ENCODE measurements around the gene FRAS1. TPM values are rescaled to one million over a fixed set of nuclear protein-coding genes. Genes with fewer than 3 reads are reported as not detected.

Gene FRAS1
- total RNA-seq, 1 donor from 2014 or later = not detected

DNA sequence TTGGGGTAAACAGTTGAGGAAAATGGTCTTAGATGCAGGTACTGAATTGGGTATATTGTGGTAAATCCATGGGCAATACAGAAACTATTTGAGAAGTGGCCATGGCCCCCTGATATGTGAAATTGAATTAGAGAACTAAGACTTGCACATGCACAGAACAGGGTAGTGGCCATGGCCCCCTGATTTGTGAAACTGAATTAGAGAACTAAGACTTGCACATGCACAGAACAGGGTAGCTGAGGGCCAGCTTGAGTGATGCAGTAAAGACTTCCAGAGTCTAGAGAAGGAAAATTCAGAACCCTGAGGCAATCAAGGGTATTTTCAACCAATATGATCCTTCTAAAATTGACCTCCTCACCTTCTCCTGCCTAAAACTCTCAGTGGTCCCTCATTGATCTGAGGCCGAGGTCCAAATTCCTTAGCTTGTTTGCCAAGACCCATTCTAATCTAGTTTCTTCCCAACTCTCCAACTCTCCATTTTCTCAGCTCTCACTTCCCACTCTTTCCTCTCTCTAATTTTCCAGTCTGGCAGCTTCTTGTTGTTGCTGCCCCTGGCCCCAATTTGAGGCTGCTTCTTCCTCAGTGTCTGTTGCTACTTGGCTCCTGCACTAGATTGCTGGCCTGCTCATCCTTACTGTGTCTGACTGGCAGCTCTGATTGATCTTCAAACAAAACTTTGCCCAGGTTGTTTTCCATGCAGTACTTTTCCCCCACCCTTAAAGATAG is 72.4 kb downstream of the FRAS1 start:
- Mint-ChIP-seq H3K27me3 (peaks cover 11% of the 10 kb centered on the region), H3K36me3 (ENCODE audit: low read depth) (no peaks in the 10 kb centered on the region), H3K9me3 (peaks cover 5% of the 10 kb centered on the region), H3K27ac (no peak overlapping the region), H3K4me3 (no peak overlapping the region), H3K4me1 (no peaks in the 10 kb centered on the region)
- intact Hi-C loops (cut with micrococcal nuclease) = no loop called here
- POLR2A ChIA-PET = no interaction called here
- TF ChIP-seq CTCF (IDR thresholded peaks at IDR 0.05) = no peak
- ATAC-seq (ENCODE audit: low read depth) (no peak), DNase-seq (no peak)
- CTCF ChIA-PET = no interaction called here

- POLR2A ChIA-PET = no interaction called here
- Mint-ChIP-seq H3K4me1 (no peaks in the 10 kb centered on the region), H3K9me3 (peaks cover 5% of the 10 kb centered on the region), H3K36me3 (ENCODE audit: low read depth) (no peaks in the 10 kb centered on the region), H3K4me3 (no peak overlapping the region), H3K27ac (no peak overlapping the region), H3K27me3 (peaks cover 15% of the 10 kb centered on the region)
- intact Hi-C loops (cut with micrococcal nuclease) = no loop called here
- DNase-seq (no peak), ATAC-seq (ENCODE audit: low read depth) (no peak)
- no peak for TF ChIP-seq CTCF (IDR thresholded peaks at IDR 0.05)
- CTCF ChIA-PET = no interaction called here
Measured at GRCh38 chr4:78131403-78131802, 74.3 kb downstream of the FRAS1 start.

DNA sequence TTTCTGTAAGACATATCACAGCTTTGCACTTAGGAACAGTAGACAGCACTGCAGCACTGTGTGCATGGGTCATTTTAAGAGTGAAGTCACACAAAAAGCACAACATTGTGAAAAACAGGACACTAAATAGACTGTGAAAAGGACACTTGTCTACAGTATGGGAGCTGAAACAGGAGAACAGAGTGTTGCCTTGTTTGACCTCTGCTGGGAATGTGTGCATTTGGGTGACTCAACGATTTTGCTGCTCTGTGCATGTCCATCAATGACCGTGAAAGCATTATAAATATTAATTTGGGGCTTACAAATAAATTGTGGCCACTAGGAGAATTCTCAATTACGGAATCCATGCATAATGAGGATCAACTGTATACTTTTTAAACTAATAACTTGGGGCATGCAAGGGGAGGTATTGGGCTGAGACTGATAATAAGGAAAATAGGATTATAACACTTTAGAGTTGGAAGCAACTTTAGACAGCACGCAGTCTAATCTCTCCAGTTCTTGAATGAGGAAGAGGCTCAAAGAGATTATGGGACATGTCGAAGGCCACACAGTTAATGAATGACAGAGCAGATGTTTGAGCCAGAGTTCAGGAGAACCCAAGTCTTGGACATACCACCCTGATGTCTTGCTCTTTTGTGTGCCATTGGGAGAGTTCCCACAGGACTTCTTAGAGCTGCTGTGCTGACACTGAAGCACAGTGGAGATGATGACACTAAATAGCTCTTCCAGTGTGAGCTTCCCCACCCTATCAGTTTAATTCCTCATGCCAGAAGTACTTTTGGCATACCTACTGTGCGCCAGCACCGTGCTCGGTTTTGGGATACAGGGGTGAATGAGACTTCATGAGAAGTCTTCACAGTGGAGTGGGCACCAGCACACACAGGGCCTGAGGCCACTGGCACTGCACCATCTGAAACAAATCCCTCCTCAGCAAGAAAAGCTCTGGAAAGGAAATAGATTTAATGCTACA is 79.3 kb downstream of the FRAS1 start:
- Mint-ChIP-seq H3K36me3 (ENCODE audit: low read depth) (no peaks in the 10 kb centered on the region), H3K9me3 (peaks cover 4% of the 10 kb centered on the region), H3K27ac (no peak overlapping the region), H3K4me1 (no peaks in the 10 kb centered on the region), H3K4me3 (no peak overlapping the region), H3K27me3 (peaks cover 14% of the 10 kb centered on the region)
- POLR2A ChIA-PET = no interaction called here
- intact Hi-C loops (cut with micrococcal nuclease) = no loop called here
- CTCF ChIA-PET = no interaction called here
- DNase-seq (no peak), ATAC-seq (ENCODE audit: low read depth) (no peak)
- no peak for TF ChIP-seq CTCF (IDR thresholded peaks at IDR 0.05)

DNA sequence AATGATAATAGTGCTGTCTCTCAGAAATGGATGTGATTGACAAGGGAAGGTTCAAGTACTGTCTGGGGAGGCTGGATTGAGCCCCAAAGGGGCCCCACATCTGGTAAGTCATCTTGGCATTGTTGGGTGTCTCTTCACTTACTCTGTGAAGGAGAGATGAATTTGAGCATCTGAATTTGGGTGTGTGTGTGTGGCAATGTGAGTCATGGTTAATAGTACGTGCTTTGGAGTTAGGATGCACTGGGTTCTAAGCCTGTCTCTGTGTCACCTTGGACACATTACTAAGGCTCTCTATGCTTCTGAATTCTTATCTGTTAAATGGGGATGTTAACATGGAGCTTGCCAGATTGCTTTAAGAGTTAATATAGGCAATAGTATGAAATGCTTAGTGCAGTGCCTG is 80.4 kb downstream of the FRAS1 start:
- ATAC-seq (ENCODE audit: low read depth) (no peak), DNase-seq (no peak)
- Mint-ChIP-seq H3K27me3 (peaks cover 18% of the 10 kb centered on the region), H3K4me1 (no peaks in the 10 kb centered on the region), H3K36me3 (ENCODE audit: low read depth) (no peaks in the 10 kb centered on the region), H3K4me3 (no peak overlapping the region), H3K27ac (no peak overlapping the region), H3K9me3 (peaks cover 10% of the 10 kb centered on the region)
- intact Hi-C loops (cut with micrococcal nuclease) = no loop called here
- ChIA-PET POLR2A (no interaction called here), CTCF (no interaction called here)
- TF ChIP-seq CTCF (IDR thresholded peaks at IDR 0.05) = no peak

DNA sequence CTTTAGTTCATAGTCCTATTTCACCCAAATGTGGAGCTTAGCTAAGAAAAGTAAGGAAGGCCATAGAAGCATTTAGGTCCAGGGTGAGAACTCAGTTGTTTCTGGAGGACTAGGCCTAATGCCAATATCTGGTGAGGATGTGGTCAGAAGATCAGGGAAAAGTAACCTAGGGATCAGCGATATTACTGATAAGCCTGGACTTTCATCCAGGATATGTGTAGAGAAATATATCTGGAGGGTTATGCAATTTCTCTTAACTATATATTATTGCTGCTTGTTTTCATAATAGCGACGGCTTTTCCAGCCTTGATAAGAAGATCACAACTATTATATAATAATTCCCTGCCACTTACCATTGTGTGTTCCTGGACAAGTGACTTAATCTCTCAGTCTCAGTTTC is 81.1 kb downstream of the FRAS1 start:
- TF ChIP-seq CTCF (IDR thresholded peaks at IDR 0.05) = no peak
- intact Hi-C loops (cut with micrococcal nuclease) = no loop called here
- H3K4me3 Mint-ChIP-seq = no peak overlapping the region
- no peaks in the 10 kb centered on the region for H3K36me3 Mint-ChIP-seq (ENCODE audit: low read depth)
- H3K4me1 Mint-ChIP-seq = no peaks in the 10 kb centered on the region
- ChIA-PET CTCF (no interaction called here), POLR2A (no interaction called here)
- ATAC-seq (ENCODE audit: low read depth) (no peak), DNase-seq (no peak)
- no peak overlapping the region for H3K27ac Mint-ChIP-seq
- H3K27me3 Mint-ChIP-seq = peaks cover 18% of the 10 kb centered on the region
- peaks cover 10% of the 10 kb centered on the region for H3K9me3 Mint-ChIP-seq

Data from activated B cell treated with CpG ODN at 0.5 μM for 24 hours (primary cell).